GM18511 (cell line): ENCODE data around the gene SLC7A6.
A peak's percentile ranks its signal among the peaks of the same experiment; 100 is the strongest.

Experiments
- ATAC-seq: cut with Tn5 transposase; IDR thresholded peaks from one replicate; pipeline ENCODE4 v1.9.1; 2021; ENCODE audit warnings: mild to moderate bottlenecking, moderate library complexity; ENCODE audit not compliant: unreplicated experiment

The SLC7A6 gene

DNA sequence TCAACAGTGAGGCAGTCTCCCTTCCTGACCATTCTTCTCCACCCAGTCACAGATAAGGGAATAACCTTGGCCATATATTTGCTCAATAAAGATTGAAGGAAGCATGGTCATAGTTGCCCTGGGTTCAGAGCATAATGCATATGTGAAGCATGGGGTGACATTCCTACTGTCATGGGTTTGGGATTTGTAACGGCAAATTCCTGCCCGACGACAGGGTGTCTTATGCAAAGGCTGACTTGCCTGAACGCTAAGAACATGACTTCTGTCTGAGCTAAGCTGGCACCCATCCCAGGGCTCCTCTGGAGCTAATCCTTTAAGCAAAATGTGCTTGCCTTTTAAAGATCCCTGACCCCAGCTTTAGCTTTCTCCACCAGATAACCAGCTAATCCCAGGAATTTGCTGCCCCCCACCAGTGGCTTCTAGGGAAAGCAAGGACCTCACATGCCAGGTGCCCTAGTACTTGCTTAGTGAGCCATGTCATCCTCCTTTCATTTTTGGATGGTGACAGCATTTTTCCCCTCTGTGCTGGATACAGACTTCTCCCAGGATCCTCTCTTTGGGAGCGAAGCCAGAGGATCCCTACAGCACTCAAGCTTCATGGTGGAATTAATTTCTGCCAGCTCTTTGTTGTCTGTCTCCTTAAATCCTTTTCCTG lies 34.7 kb downstream of the SLC7A6 start:
- no peak for ATAC-seq

DNA sequence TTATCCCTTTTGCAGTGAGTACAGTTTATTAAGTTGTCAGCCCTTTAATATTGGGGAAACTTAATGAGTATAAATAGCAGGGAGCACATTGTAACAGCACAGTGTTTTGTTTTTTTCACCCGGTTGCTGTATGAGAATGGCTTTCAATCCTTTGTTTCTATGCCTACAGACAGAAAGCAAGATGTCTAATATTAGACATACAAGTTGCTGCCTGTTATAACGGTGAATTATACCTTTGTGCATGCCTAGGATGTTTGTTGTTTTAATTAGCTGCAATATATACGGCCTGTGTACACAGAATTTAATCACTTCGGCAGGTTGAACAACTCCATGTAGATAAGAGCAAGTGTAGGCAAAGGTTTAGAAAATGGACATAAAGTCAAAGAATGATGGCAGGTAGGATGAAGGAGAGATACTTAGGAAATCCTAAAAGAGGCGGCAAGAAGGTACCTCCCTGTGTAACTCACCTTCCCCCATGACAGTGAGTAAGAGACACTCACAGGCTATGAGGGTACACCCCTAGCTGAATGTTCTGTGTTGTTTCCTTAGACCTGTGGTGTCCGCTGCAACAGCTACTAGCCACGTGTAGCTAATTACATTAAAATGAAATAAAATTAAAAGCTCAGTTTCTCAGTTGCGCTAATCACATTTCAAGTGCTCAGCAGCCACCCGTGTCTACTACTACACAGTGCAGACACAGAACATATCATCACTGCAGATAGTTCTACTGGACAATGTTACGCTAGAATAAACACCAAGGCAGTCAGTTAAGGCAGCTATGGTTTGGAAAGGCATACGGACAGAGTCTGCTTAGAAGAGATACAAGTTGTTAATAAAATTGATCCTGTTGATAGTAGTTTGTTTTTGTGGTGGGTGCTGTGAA lies 35.5 kb downstream of the SLC7A6 start:
- ATAC-seq: no peak

DNA sequence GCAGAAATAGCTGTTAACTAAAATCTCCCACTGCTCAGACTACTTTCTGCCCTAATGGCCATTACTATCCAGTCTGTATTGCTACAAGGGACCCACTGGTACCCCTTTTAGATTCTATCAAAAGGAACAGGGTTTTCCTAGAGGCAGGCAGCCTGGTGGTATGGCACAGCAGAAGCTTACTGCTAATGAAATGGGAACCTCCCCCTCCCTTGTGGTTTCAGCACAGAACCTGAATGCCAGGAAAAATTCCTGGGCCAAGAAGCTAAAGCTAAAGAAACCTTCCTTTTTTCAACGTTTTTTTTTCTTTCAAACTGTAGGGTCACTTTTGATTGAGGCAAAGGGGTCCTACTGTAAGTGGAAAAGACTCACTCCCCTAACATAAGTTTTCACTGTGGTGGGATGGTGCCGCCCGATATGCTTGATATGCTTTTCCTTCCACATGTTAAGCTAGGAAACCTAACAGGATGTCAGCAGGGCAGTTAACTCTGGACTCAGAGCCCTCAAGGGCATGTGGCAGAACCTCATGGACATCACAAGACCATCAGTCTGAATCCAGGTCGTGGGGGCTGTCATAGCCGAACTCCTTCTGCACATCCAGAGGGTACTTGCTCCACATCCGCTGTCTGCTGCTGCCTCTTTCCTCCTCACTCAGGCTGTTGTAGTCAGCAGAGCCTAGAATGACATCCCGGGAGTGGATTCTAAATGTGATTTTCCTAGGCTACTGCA lies 36.6 kb downstream of the SLC7A6 start:
- no peak for ATAC-seq

DNA sequence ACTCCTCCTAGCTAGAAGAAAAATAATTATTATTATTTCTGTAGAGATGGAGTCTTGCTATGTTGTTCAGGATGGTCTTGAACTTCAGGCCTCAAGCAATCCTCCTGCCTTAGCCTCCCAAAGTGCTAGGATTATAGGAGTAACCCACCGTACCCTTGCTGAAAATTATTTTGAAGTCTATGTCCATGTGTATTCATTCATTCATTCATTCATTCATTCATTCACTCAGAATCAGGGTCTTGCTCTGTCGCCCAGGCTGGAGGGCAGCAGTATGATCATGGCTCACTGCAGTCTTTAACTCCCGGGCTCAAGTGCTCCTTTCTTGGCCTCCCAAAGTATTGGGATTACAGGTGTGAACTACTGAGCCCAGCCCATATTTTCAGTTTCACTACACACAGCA lies 42.3 kb downstream of the SLC7A6 start:
- ATAC-seq: no peak

DNA sequence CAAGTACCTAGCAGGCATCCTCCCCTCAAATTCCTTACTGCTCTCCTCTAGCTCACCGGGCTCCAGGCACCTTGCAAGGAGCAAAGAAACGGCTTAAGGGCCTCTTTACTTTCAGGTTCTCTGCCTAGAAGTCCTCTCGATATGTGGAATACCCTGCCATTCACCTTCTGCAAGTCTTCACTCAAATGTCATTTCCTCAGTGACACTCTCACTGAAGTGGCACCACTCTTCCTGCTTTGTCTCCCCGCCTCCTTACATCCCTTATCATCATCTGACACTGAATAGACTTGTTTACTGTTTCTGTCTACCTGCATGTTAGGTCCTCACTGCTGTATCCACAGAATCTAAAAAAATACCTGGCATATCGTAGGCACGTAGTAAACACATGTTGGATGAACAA lies 45.5 kb downstream of the SLC7A6 start:
- no peak for ATAC-seq

DNA sequence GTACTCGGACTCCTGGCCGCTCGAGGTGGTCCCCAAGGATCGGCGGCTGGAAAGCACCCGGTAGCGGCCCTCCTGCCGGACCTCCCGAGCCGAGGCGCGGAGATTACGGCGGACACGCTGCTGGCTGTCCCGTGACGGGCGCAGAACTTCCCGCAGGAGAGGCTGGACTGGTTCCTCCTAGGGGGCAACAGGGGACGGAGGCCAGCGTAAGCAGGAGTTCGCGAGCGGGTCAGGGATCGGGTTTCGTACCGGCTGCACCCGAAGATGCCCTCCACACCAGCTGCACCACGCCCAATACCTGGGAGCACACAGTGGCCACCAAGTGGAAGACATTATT lies 46.1 kb downstream of the SLC7A6 start:
- ATAC-seq: peak; percentile 3

DNA sequence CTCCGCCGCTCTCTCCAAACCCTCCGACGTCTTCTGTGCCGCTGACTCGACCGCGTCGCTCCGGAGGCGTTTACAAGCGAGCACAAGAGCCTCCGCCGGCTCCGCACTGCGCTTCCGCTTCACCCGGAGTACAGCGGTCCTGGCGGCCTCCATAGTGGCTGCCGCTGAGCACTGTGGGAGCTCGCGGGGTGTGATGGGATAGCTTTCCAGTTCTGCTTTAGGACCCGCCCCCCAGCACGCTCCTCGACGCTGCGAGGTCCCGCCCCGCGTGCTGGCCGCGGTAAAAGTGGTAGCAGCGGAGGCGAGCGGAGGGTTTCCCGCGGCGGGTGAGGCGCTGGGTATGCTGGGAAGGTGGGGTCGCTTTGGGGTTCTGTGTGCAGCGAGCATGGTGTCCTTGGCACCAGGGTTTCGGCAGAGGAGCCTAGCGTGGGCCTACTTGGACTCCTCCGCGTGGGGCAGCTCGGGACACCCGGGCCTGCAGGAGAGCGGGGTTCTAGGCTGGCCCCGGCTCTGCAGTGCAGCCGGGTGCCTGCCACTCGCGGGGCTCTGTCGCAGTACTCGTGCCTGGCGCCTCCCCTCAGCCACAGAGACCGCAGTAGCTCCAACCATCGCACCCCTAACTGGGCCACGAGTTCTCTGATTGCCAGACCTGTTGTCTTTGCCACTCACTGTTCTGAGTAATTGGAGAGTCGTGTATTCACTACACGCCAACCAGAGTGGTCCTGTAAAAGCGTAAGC lies 46.6 kb downstream of the SLC7A6 start, which contains the start of the genes PRMT7 and SLC7A6OS:
TSS of gene PRMT7 (plus strand) at position 246 of the 738 bp plus-strand sequence. CDS start 4,961 bp downstream, outside the sequence.
TSS of gene SLC7A6OS (minus strand) at position 173 of the 738 bp plus-strand sequence. CDS start at position 153, 20 bp downstream.
- peak; percentile 99 for ATAC-seq

DNA sequence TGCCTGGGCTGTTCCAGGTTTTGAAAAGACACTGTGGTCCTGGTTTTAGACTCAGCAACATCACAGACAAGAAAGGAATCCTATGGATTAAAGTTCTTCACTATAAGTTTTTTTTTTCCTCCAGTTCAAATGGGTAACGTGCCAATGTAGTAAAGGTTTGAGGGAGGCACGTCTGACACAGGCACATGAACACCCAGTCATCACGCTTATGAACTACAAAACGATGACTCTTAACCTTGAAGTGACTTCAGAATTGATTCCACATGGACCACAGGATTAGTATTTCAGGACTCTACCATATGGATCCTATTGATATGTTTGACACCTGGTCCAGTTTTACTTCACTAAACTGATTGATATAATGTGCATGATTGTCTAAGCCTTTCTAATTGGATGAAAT lies 48.8 kb downstream of the SLC7A6 start:
- ATAC-seq: no peak

DNA sequence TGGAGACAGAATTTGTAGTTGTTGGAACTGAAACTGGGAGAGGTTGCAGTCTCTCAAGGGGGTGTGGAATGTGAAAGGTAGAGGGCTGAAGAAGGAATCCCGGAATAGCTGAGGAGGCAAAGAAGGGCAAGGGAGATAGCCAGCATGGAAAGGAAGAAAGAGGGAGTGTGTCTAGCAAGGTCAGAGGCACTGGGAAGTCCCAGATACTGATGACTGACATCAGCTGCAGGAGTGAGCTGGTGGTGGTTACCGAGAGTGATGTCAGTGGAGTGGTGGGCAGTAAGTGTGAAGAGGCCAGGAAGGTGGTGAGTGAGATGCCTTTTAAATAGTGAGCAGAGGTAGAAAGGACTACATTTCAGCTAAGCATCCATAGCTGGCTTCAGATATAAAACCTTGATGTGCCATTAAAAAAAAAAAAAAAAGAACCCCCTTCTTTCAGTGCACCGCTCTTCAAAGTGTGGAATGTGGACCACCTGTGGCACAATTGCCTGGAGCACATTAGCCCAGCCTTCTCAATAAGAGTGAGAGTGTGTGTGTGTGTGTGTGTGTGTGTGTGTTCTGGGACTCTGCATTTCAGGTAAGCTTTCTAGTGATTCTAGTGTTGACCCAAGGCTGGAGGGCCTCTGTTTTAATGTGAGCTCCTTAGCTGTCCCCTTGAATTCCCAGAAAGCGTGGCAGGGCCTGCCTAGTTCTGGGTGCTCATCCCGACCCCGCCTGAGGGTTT lies 55.0 kb downstream of the SLC7A6 start:
- peak; percentile 55 for ATAC-seq

DNA sequence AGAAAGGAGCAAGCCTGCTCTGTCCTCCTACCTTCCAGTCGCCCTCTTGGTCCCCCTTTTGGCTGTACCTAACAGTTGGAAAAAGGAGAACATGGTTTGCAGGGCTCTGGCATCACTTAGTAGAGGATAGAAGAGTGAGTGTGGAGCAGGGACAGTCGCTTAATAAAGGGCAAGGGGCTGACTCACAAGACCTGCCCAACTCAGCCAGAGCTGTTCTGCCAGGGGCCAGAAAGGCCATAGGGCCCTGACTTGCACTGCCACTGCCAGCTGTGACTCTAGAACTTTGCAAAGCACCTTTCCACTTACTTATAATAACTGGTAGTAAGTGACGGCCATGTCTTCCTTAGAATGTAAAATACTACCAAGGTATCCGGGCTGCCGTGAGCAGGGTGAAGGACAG lies 60.0 kb downstream of the SLC7A6 start:
- ATAC-seq: no peak

DNA sequence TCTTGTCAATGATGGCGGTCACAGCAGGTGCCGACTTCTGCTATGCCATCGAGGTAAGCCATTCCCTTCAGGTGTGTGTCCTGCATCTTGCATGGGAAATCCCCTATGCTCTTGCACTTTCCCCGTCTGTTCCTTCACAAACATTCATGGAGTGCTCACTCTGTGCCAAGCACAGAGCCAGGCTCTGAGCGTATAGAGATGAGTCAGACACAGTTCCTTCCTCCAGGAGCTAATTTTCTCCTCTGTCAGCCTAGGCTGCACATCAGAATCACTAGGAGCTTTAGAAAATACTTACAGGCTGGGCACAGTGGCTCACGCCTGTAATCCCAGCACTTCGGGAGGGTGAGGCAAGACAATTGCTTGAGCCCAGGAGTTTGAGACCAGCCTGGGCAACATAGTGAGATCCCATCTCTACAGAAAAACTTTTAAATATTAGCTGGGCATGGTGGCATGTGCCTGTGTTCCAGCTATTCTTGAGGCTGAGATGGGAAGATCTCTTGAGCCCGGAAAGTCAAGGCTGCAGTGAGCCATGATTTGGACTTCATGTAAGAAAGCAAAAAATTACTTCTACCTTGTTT lies 60.5 kb downstream of the SLC7A6 start:
- no peak for ATAC-seq

DNA sequence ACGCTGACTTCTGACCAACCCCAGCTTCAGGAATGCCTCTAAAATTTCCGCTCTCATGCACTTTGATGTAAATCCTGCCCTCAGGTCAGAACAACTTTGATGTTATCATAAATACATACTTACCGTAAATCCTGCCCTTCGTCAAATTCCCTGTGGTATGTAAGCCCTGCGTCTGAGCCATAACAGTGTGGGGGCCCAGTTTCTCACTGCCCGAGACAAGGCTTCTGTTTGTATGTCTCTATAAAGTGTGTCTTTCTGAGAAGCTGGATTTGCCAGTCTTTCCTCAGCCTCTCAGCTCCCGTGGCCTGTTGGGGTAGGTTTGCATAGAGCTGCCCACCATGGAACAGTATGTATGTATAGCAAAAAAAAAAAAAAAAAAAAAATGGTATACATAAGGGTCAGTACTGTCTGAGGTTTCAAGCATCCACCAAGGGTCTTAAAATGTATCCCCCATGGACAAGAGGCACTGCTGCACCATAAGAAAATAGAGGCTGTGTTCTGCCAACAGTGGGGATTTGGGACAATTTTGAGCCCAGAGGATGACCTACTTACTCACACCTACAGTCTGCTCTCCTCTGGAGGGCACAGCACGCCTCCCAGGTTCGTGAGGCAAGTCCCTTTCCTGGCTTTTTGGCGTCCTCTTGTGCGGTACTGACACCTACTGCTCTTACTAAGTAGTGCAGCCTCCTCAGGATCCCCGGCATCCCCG lies 64.0 kb downstream of the SLC7A6 start:
- peak; percentile 77 for ATAC-seq

DNA sequence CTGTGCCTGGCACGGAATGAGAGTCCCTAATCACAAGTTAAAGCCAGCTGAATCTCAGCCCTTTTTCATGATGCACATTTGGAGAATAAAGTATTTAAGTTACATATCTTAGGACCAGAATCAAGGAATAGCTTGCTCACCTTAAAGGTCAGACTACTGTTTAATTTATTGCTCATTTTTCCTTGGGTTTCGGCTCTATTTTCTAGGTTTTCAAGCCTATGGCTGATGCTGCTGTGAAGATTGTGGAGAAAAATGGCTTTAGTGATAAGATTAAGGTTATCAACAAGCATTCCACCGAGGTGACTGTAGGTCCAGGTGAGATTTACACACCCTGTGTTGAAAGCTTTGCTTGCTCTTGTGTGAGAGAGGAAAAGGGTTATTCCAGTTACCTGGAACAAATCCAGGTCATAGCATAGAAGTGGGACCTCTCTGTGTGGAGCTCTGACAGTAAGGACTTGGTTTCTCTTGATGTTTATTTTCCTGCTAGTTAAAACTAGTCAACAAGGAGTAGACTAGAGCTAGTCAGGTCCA lies 64.6 kb downstream of the SLC7A6 start:
- ATAC-seq: no peak

DNA sequence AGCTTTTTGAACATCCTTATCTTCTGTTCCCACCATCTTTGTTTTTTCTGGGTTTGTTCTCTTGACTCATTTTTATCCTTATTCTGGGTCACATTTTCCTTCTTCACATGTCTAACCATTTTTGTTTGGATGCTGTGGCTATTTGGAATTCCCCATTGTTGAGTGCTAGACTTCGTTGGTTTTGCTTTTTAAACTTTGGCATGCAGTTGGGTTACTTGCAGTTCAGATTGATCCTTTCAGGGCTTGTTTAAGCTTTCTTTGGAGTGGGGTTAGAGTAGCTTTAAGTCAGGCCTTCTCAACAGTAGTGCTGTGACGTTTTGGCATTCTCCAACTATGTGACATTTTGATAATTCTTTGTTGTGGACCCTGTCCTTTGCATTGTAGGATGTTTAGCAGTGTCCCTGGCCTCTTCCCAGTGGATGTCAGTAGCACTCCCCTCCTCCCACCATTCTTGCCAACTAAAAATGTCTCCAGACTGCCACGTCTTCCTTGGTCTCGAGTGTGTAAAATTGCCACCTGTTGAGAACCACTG lies 67.6 kb downstream of the SLC7A6 start:
- no peak for ATAC-seq

DNA sequence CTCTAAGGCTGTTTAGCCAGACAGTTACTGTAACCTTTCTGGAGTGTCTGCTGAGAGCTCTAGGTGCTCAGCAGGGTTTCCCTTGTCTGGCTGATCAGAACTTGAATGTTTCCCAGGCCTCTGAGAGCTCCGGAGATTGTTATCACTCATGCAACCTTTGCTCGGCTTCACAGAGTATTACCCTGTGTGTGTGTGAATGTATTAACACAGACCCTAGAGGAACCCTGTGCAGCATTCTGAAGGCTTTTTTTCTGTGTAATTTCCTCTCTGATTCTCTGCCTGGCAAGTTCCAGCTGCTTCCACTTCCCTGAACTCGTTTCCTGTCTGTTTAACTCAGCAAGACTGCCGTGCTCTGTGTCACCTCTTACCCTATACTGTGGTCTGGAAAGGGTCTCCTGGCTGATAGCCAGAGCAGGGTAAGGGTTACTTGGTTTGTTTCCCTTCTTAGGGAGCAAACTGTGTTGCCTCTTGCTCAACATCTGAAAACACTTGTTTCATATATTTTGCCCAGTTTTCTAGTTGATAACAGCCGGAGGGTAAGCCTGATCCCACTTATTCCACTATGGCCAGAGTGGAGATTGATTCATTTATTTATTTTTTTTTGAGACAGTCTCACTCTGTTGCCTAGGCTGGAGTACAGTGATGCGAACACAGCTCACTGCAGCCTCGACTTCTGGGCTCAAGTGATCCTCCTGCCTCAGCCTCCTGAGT lies 68.2 kb downstream of the SLC7A6 start:
- ATAC-seq: no peak

DNA sequence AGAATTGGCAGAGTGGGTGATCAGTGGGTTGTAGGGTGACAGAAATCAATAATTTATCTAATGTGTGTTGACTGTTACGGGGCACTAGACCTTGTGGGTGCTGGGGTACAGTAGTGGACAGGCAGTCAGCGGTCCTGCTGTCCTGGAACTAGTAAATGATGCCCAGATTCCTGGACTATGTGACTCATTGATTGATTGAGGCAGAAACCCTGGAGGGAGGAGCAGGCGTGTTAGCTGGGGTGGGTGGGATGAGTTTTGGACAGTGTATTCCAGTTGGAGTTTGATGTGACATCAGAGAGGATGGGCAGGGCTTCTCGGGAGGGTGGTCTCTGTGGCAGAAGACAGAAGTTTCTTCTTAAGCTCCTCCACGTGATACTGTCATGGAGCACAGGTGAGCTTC lies 70.8 kb downstream of the SLC7A6 start:
- no peak for ATAC-seq

DNA sequence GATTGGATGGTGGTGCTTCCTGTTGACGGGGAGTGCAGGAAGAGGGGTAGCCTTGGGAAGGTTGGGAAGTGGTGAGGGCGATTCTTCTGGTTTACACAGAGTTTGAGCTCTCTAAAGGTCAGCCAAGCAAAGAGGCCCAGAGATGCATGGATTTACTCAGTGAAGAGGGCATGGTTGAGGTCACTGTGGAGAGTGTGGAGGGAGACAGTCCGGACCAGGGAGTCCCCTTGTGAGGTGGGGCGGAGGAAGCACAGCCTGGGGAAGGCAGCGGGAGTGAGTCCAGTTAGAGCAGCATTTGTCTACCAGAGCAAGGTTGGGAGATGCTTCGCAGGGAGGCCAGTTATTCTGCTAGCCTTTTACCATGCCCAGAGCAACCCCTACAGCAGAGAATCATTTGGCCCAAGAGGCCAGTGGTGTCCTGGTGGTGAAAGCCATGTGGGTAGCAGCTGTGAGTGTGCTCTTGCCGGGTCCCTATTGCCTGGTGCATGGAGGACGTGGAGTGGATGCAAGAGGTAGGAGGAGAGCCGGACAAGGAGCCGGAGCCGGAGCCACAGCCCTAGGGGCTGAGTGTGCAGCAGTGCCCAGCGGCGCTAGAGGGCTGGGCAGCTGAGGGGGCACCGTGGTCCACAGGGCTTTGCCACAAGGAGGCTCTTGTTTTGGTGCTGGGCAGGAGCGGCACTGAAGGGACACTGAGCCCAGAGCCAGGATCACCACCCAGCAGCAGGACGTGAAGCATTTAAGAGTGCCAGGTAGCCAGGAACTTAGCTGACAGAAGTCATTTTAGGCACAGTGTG lies 74.2 kb downstream of the SLC7A6 start:
- no peak for ATAC-seq
